IPS-20b (cell line): ENCODE measurements around the gene MNX1.

Experiments used
- H3K27ac ChIP-seq: one replicate; pipeline ENCODE4 v1.5.1; 2013; ENCODE audit warnings: low read length
- H3K27me3 ChIP-seq: 2 replicates; pipeline ENCODE4 v1.6.1; 2013; ENCODE audit warnings: mild to moderate bottlenecking, low read length, inconsistent platforms; ENCODE audit not compliant: insufficient read depth
- H3K36me3 ChIP-seq: 2 replicates; pipeline ENCODE4 v1.6.1; 2013; ENCODE audit warnings: low read depth, mild to moderate bottlenecking, inconsistent platforms, low read length, moderate library complexity; ENCODE audit not compliant: insufficient read depth
- H3K4me1 ChIP-seq: 2 replicates; pipeline ENCODE4 v1.6.1; 2013; ENCODE audit warnings: mild to moderate bottlenecking, control low read depth, inconsistent platforms, low read length, moderate library complexity; ENCODE audit not compliant: insufficient read depth
- H3K4me3 ChIP-seq: 2 replicates; pipeline ENCODE4 v1.5.1; 2013; ENCODE audit warnings: mild to moderate bottlenecking, low read length, inconsistent platforms
- H3K9ac ChIP-seq: 2 replicates; pipeline ENCODE4 v1.6.1; 2013; ENCODE audit warnings: low read depth, mild to moderate bottlenecking, inconsistent platforms, low read length, moderate library complexity
- H3K9me3 ChIP-seq: 2 replicates; pipeline ENCODE4 v1.6.1; 2013; ENCODE audit warnings: mild to moderate bottlenecking, low read depth, low read length, inconsistent platforms; ENCODE audit not compliant: insufficient read depth

MNX1 gene

GRCh38 chr7:157011333-157012112 is 1.1 kb upstream of the MNX1 start:
- Histone ChIP-seq H3K9ac (no peak overlapping the region), H3K4me1 (peaks cover 12% of the 10 kb centered on the region), H3K36me3 (no peaks in the 10 kb centered on the region), H3K27ac (no peak overlapping the region), H3K27me3 (peaks cover 98% of the 10 kb centered on the region), H3K9me3 (peaks cover 4% of the 10 kb centered on the region; the same call in 1 of the 2 replicates), H3K4me3 (peak overlapping the region; percentile 59; the same call in 1 of the 2 replicates)

GRCh38 chr7:157009778-157010587 is 480 bp downstream of the MNX1 start:
- H3K9me3 ChIP-seq, result peaks cover 4% of the 10 kb centered on the region; the same call in 1 of the 2 replicates
- peaks cover 12% of the 10 kb centered on the region for H3K4me1 ChIP-seq
- H3K9ac ChIP-seq, result no peak overlapping the region
- H3K36me3 ChIP-seq, result no peaks in the 10 kb centered on the region
- H3K27ac ChIP-seq, result no peak overlapping the region
- H3K27me3 ChIP-seq, result peaks cover 98% of the 10 kb centered on the region
- H3K4me3 ChIP-seq, result peak overlapping the region; percentile 59; the same call in 1 of the 2 replicates

GRCh38 chr7:157009170-157009777 is 1.2 kb downstream of the MNX1 start:
- Histone ChIP-seq H3K27ac (no peak overlapping the region), H3K4me1 (peaks cover 7% of the 10 kb centered on the region), H3K9me3 (peaks cover 4% of the 10 kb centered on the region; the same call in 1 of the 2 replicates), H3K9ac (no peak overlapping the region), H3K36me3 (no peaks in the 10 kb centered on the region), H3K4me3 (no peak overlapping the region), H3K27me3 (peaks cover 98% of the 10 kb centered on the region)

DNA sequence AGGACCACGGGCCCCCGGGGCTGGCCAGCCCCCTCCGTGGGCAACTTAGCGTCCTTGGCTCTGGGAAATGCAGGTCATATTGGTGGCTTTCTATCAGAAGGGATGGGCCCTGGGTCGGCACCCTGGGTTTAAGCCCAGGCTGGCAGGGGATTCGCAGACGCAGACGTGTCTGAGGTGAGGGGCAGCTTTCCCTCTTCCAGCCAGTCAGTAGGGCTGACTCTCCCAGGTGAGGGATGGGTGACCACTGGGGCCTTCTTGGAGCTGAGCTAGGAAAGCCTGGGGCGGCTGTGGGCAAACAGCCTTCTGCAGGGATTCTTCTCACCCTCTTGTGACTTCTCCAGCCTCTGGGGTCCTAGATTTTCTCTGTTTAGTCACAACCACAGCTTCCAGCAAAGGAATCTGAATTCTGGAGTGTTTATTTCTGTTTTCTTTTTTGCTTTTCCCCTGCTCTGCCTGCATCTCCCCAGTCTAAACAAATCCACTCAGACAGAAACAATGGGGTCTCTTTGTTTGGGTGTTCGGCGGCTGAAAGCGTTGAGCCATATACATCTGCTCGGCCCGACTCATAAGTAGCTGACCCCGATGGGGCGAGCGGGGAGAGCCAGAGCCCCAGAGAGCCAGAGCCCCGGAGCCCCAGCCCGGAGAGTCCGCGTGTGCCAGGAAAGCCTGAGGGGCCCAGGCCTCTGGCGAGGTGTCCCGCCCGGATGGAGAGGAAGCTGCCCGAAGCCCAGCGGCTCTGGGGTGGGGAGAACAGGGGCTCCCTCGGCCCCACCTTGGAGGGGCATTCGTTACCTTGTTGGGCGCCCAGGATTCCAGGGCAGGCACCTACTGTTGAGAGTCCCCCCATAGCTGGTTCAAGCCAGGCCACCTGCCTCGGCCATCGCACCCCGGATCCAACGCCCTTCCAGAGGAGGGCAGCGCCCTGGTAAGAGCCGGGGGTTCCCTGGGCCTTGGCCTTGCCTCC is 2.0 kb downstream of the MNX1 start:
- peaks cover 4% of the 10 kb centered on the region; the same call in 1 of the 2 replicates for H3K9me3 ChIP-seq
- no peaks in the 10 kb centered on the region for H3K36me3 ChIP-seq
- no peak overlapping the region for H3K4me3 ChIP-seq
- no peak overlapping the region for H3K9ac ChIP-seq
- H3K4me1 ChIP-seq, result peaks cover 5% of the 10 kb centered on the region
- H3K27me3 ChIP-seq, result peaks cover 98% of the 10 kb centered on the region
- no peak overlapping the region for H3K27ac ChIP-seq

GRCh38 chr7:157007470-157008066 is 2.9 kb downstream of the MNX1 start:
- H3K27ac ChIP-seq, result no peak overlapping the region

DNA sequence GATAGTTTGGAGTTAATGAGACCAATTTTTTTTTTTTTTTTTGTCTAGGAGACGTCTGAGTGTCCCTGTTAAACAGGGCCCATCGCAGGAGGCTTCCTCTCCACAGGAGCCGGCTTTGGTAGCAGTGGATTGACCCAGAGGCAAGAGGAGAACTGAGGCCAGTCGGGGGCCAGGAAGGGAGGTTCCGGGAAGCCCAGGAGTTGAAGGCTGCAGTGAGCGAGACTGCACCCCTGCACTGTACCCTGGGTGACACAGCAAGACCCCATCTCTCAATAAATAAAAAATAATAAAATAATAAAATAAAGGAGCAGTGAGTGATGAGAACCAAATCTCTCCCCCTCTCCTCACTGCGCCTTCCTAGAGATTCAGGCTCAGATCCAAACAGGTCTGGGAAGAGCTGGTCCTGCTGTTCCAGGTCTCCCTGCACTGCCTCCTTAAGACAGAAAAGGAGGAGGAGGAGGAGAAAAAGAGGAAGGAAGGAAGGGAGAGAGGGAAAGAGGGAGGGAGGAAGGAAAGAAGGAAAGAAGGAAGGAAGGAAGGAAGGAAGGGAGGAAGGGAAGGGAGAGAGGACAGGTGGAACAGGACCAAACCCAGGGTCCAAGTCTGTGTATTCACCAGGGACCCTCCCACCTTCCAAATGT is 3.5 kb downstream of the MNX1 start:
- H3K9me3 ChIP-seq, result peaks cover 4% of the 10 kb centered on the region; the same call in 1 of the 2 replicates
- peaks cover 5% of the 10 kb centered on the region for H3K4me1 ChIP-seq
- no peaks in the 10 kb centered on the region for H3K36me3 ChIP-seq
- H3K9ac ChIP-seq, result no peak overlapping the region
- H3K27ac ChIP-seq, result no peak overlapping the region
- H3K27me3 ChIP-seq, result peaks cover 98% of the 10 kb centered on the region
- no peak overlapping the region for H3K4me3 ChIP-seq

More at GRCh38 chr7:157007470-157008066, 2.9 kb downstream of the MNX1 start:
- Histone ChIP-seq H3K4me3 (no peak overlapping the region), H3K4me1 (peaks cover 5% of the 10 kb centered on the region), H3K27me3 (peaks cover 98% of the 10 kb centered on the region), H3K36me3 (no peaks in the 10 kb centered on the region), H3K9me3 (peaks cover 4% of the 10 kb centered on the region; the same call in 1 of the 2 replicates), H3K9ac (no peak overlapping the region)

GRCh38 chr7:157006205-157006747 is 4.2 kb downstream of the MNX1 start:
- H3K27ac ChIP-seq, result no peak overlapping the region
- H3K27me3 ChIP-seq, result peaks cover 98% of the 10 kb centered on the region
- no peak overlapping the region for H3K4me3 ChIP-seq
- peaks cover 4% of the 10 kb centered on the region; the same call in 1 of the 2 replicates for H3K9me3 ChIP-seq
- peaks cover 5% of the 10 kb centered on the region for H3K4me1 ChIP-seq
- H3K9ac ChIP-seq, result no peak overlapping the region
- H3K36me3 ChIP-seq, result no peaks in the 10 kb centered on the region

DNA sequence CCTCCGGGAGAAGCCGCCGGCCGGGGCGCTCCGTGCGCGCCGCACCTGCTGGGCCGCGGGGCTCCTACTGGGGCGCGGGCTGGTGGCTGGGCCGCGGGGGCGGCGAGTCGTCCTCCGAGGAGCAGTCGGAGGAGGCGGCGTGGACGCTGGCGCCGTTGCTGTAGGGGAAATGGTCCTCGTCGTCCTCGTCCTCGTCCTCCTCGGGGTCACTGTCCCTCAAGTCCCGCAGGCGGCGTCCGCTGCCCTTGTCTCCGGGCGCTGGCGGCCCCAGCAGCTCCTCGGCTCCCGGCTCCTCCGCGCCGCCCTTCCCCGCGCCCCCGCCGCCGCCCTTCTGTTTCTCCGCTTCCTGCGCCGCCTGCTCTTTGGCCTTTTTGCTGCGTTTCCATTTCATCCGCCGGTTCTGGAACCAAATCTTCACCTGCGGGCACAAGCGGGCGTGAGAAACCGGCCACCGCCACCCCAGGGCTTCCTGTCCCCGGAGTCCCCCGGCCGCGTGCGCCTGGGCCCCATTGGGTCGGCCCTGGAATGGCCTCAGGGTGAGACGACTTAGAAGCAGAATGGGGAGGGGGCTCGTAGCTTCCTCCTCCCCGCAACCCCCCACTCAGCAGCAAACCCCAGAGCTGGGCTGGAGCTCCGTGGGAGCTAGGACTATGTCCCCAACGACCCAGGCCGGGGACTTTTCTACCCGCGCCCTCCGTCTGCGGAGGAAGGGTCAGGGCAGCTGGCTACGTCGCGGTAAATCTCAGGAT is 4.8 kb downstream of the MNX1 start:
- peaks cover 4% of the 10 kb centered on the region; the same call in 1 of the 2 replicates for H3K9me3 ChIP-seq
- no peaks in the 10 kb centered on the region for H3K36me3 ChIP-seq
- H3K4me3 ChIP-seq, result no peak overlapping the region
- no peak overlapping the region for H3K27ac ChIP-seq
- no peak overlapping the region for H3K9ac ChIP-seq
- H3K4me1 ChIP-seq, result peaks cover 5% of the 10 kb centered on the region
- H3K27me3 ChIP-seq, result peaks cover 98% of the 10 kb centered on the region

GRCh38 chr7:157004521-157005455 is 5.7 kb downstream of the MNX1 start:
- Histone ChIP-seq H3K4me3 (no peak overlapping the region), H3K36me3 (no peaks in the 10 kb centered on the region), H3K9ac (no peak overlapping the region), H3K4me1 (peaks cover 6% of the 10 kb centered on the region), H3K27me3 (peaks cover 99% of the 10 kb centered on the region), H3K27ac (no peak overlapping the region), H3K9me3 (peaks cover 4% of the 10 kb centered on the region; the same call in 1 of the 2 replicates)
